Stomach (tissue), 9 donors: ENCODE measurements around the gene AFAP1. TPM values are rescaled to one million over a fixed set of nuclear protein-coding genes. Genes with fewer than 3 reads are reported as not detected.
A peak's percentile ranks its signal among the peaks of the same experiment; 100 is the strongest.

ENCODE experiments used
- DNase-seq, 2 donors: peaks; one replicate each; pipeline versions ENCODE4 v3.0.0 to v3.0.0-alpha.2; 2013 to 2019
- H3K27ac ChIP-seq, 5 donors: fragments of 200-600 bp in 4 of 5; sonication (generic) in 4 of 5; one replicate each; pipeline ENCODE4 v1.5.1; 2013 to 2019; ENCODE audit warnings: mild to moderate bottlenecking in 1 of 5, moderate library complexity in 1 of 5
- H3K27me3 ChIP-seq, 3 donors: fragments of 200-600 bp; sonication (generic); one replicate each; pipeline ENCODE4 v1.5.1; 2017 to 2019; ENCODE audit warnings: mixed run types in 1 of 3
- H3K36me3 ChIP-seq, 4 donors: fragments of 200-600 bp; sonication (generic); 1 replicate in 3 of 4; 2 replicates in 1 of 4; pipeline ENCODE4 v1.5.1; 2016 to 2019
- H3K4me1 ChIP-seq, 4 donors: fragments of 200-600 bp; sonication (generic); one replicate each; pipeline ENCODE4 v1.5.1; 2016 to 2019
- H3K4me3 ChIP-seq, 4 donors: fragments of 200-600 bp; sonication (generic) in 3 of 4; one replicate each; pipeline ENCODE4 v1.5.1; 2016 to 2019; ENCODE audit warnings: mild to moderate bottlenecking in 1 of 4
- H3K9me3 ChIP-seq, 4 donors: fragments of 200-600 bp; sonication (generic); one replicate each; pipeline ENCODE4 v1.5.1; 2016 to 2019
- EP300 ChIP-seq: sonication (generic); formaldehyde crosslinking; IDR thresholded peaks from one replicate; pipeline ENCODE4 v1.6.1; 2017; ENCODE audit warnings: antibody characterized with exemption
- POLR2A ChIP-seq, 4 donors: fragments of 450-650 bp; IDR thresholded peaks; one replicate each; pipeline ENCODE4 v1.6.1; 2016; ENCODE audit warnings: antibody characterized with exemption in 4 of 4, control low read depth in 2 of 4, mild to moderate bottlenecking in 1 of 4, moderate library complexity in 1 of 4
- POLR2AphosphoS5 ChIP-seq, 3 donors: sonication (generic); formaldehyde crosslinking; IDR thresholded peaks; one replicate each; pipeline ENCODE4 v1.6.1; 2016; ENCODE audit warnings: antibody characterized with exemption in 3 of 3
- WGBS, 5 donors: extraction: QIAGEN DNeasy Blood & Tissue Kit in 3 of 5; methylation state at CpG; one replicate each; pipeline versions ENCODE4 v1.1.5 to v1.1.7; 2013 to 2018; 5-methylcytosine and 5-hydroxymethylcytosine counted together
- intact Hi-C: fragments of 100-400 bp; cut with DNase I; formaldehyde crosslinking; loops from one replicate; pipeline ENCODE4 v1.15.1; 2023; ENCODE audit warnings: low total_unique reads
- polyA plus RNA-seq, 3 donors: library from polyadenylated mRNA; stranded (reverse); fragments of 200-250 nt; gene quantifications; one replicate each; pipeline ENCODE4 v1.2.3, GENCODE V29; 2013
- total RNA-seq, 5 donors: library from RNA; depleted of rRNA; stranded (reverse); fragments of >200 nt; gene quantifications; one replicate each; pipeline versions ENCODE4 v1.1.0 to v1.2.3, GENCODE V29; 2014 to 2016
- TF ChIP-seq, protein P1 (sequence below), 7 experiments: fragments of 450-650 bp in 4 of 7; fragments of 200-600 bp in 3 of 7; sonication (generic) in 3 of 7; IDR thresholded peaks; one replicate each; pipeline ENCODE4 v1.5.1; 2016 to 2019; ENCODE audit warnings: antibody characterized with exemption in 7 of 7, control low read depth in 2 of 7, mild to moderate bottlenecking in 1 of 7
- donor health status: healthy with polysubstance abuse.
- donor health status: Bipolar disorder and iron deficiency.
- donor health status: healthy.

AFAP1 gene
- total and polyA plus RNA-seq, 8 donors: 4.1 to 88.9 (median 12.8) TPM

DNA sequence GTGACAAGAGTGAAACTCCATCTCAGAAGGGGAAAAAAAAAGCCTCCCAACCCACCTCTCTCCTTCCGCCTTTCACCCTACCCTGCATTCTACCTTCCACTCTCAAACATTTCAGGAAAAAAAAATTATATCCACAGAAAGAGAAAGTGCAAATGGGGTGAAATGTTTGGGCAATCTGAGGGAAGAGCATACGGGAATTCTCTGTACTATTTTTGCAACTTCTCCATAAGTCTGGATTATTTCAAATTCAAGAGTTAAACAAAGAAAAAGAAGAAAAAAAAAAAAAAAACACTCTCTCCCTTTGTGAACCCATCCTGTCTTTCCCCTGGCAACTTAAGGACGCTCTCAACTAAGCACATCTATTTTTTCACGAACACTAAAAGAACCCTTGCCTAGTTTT is 41.3 kb downstream of the AFAP1 start:
- no peaks in the 10 kb centered on the region for H3K27me3 ChIP-seq
- H3K27ac ChIP-seq: peak overlapping the region in 2 of 5 donors; percentile 42 to 43
- no peak for DNase-seq
- H3K4me1 ChIP-seq: peaks cover 0 to 66% (median 24%) of the 10 kb centered on the region in 4 donors
- intact Hi-C loops: no loop called here
- TF ChIP-seq POLR2A (IDR thresholded peaks at IDR 0.05): no peak
- no peak for TF ChIP-seq POLR2AphosphoS5 (IDR thresholded peaks at IDR 0.05)
- TF ChIP-seq EP300: no peak
- TF ChIP-seq, protein P1, sequence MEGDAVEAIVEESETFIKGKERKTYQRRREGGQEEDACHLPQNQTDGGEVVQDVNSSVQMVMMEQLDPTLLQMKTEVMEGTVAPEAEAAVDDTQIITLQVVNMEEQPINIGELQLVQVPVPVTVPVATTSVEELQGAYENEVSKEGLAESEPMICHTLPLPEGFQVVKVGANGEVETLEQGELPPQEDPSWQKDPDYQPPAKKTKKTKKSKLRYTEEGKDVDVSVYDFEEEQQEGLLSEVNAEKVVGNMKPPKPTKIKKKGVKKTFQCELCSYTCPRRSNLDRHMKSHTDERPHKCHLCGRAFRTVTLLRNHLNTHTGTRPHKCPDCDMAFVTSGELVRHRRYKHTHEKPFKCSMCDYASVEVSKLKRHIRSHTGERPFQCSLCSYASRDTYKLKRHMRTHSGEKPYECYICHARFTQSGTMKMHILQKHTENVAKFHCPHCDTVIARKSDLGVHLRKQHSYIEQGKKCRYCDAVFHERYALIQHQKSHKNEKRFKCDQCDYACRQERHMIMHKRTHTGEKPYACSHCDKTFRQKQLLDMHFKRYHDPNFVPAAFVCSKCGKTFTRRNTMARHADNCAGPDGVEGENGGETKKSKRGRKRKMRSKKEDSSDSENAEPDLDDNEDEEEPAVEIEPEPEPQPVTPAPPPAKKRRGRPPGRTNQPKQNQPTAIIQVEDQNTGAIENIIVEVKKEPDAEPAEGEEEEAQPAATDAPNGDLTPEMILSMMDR (IDR thresholded peaks at IDR 0.05): no peak
- no peaks in the 10 kb centered on the region for H3K9me3 ChIP-seq
- H3K36me3 ChIP-seq: peaks cover 0 to 6% (median 0%) of the 10 kb centered on the region in 4 donors
- WGBS, 5 donors: 66 to 92% (median 83%) methylated on average over 4 of the region's 4 CpGs
- H3K4me3 ChIP-seq: no peak overlapping the region

DNA sequence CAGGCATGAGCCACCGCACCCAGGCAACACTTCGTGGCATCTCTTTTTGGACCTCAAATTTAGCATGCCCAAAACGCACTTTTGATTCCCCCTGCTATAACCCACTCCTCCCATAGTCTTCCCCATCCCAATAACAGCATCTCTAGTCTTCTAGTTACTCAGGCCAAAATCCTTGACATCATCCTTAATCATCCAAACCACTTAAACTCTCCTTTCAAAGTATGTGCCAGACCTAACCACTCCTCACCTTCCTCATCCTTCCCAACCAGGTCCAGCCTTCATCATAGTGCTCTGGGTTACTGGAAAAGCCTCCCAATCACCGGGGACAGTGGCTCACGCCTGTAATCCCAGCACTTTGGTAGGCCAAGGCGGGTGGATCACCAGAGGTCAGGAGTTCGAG is 41.9 kb downstream of the AFAP1 start:
- DNase-seq: no peak
- no peaks in the 10 kb centered on the region for H3K9me3 ChIP-seq
- H3K27ac ChIP-seq: peak overlapping the region in 2 of 5 donors; percentile 42 to 43
- H3K36me3 ChIP-seq: peaks cover 0 to 6% (median 0%) of the 10 kb centered on the region in 4 donors
- intact Hi-C loops: no loop called here
- no peak overlapping the region for H3K4me3 ChIP-seq
- H3K27me3 ChIP-seq: no peaks in the 10 kb centered on the region
- peaks cover 0 to 60% (median 22%) of the 10 kb centered on the region in 4 donors for H3K4me1 ChIP-seq
- TF ChIP-seq, protein P1 (IDR thresholded peaks at IDR 0.05): no peak
- no peak for TF ChIP-seq POLR2A (IDR thresholded peaks at IDR 0.05)
- TF ChIP-seq POLR2AphosphoS5 (IDR thresholded peaks at IDR 0.05): no peak
- TF ChIP-seq EP300: no peak
- 91 to 95% (median 94%) methylated on average over 7 of the region's 7 CpGs for WGBS, 5 donors

DNA sequence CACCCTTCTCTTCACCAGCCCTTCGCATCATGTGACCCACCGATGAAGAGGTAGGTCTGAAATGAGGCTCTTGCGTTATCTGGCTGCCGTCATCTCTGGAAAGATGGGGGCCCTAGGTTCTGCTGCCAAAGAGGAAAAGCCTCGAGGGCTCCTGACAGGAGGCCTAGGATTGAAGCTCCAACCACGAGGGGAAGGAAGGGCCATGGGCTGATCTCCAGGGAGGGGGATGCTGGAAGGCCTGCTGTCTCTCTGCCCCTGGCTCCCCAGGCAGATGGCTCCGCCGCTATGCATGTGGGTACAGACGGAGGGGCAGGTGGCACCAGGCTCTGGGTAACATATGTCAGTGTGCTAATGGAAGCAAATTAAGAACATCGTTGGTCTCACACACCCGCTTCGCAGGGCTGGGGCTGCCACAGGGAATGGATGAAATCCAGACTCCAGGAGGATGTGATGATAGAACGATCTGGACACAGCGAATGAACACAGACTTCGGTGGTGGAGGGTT is 44.9 kb downstream of the AFAP1 start:
- 79 to 89% (median 84%) methylated on average over 15 of the region's 15 CpGs for WGBS, 5 donors
- peak in 1 of 2 donors; percentile 60 for DNase-seq
- TF ChIP-seq EP300 (no peak), POLR2AphosphoS5 (IDR thresholded peaks at IDR 0.05) (no peak), POLR2A (IDR thresholded peaks at IDR 0.05) (no peak)
- TF ChIP-seq, protein P1 (IDR thresholded peaks at IDR 0.05): no peak
- intact Hi-C loops: no loop called here
- Histone ChIP-seq H3K27me3 (no peaks in the 10 kb centered on the region), H3K27ac (peak overlapping the region in 3 of 5 donors; percentile 31 to 68 (median 43)), H3K36me3 (peaks cover 0 to 6% (median 0%) of the 10 kb centered on the region in 4 donors), H3K4me1 (peaks cover 5 to 53% (median 28%) of the 10 kb centered on the region in 4 donors), H3K4me3 (no peak overlapping the region), H3K9me3 (no peaks in the 10 kb centered on the region)

DNA sequence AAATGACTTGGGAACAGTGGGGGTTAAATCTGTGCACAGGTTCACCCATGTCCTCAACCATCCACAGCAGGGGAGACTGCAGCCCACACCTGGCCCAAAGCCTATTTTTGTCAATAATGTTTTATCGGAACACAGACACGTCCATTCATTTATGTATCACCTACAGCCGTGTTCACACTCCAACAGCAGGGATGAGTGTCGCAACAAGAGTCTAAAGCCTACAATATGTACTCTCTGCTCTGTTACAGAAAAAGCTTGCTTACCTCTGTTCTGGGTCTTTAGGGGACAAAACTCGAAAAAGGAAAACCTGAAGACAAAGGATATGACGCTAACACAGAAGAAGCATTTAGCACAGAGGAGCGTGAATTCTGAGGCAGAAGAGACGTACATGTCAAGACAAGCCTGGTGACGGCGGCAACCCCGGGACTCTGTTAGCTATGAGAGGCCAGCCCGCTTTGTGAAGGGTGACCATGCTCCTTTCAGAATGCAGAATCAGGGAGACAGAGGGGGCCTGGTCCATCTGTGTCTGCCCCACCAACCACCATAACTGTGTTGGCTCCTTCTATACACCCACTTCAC is 45.5 kb downstream of the AFAP1 start:
- Histone ChIP-seq H3K4me1 (peaks cover 5 to 49% (median 26%) of the 10 kb centered on the region in 4 donors), H3K27me3 (no peaks in the 10 kb centered on the region), H3K27ac (peak overlapping the region in 3 of 5 donors; percentile 31 to 68 (median 43)), H3K9me3 (peaks cover 0 to 1% (median under 1%) of the 10 kb centered on the region in 4 donors), H3K36me3 (peaks cover 0 to 6% (median 0%) of the 10 kb centered on the region in 4 donors), H3K4me3 (no peak overlapping the region)
- TF ChIP-seq, protein P1 (IDR thresholded peaks at IDR 0.05): no peak
- no peak for TF ChIP-seq POLR2AphosphoS5 (IDR thresholded peaks at IDR 0.05)
- no peak for TF ChIP-seq POLR2A (IDR thresholded peaks at IDR 0.05)
- no peak for TF ChIP-seq EP300
- DNase-seq: no peak
- 86 to 94% (median 92%) methylated on average over 12 of the region's 12 CpGs for WGBS, 5 donors
- intact Hi-C loops: no loop called here
